GM12878 (cell line): ENCODE data around the gene ZNF554. TPM values are rescaled to one million over a fixed set of nuclear protein-coding genes. Genes with fewer than 3 reads are reported as not detected.

ENCODE experiments used
- ATAC-seq: fragments of 200-7000 bp; cut with Tn5 transposase; 3 replicates; pipeline ENCODE4 v1.9.1; 2020; ENCODE audit warnings: mild to moderate bottlenecking, moderate library complexity
- BruUV-seq: library from RNA; stranded (reverse); fragments of 400-500 nt; replicated peaks from 2 replicates; lab custom pipeline; 2021; lab: Mats Ljungman, UMichigan
- CTCF ChIA-PET: fragments of 300-600 bp; sonication (Branson Sonifier 250); formaldehyde crosslinking; extraction: SDS; loops from one replicate; lab custom pipeline; 2021; ENCODE audit warnings: inconsistent platforms; lab: Yijun Ruan, JAX
- POLR2A ChIA-PET: fragments of 350-600 bp; formaldehyde crosslinking; extraction: SDS; loops from one replicate; lab custom pipeline; 2021; ENCODE audit warnings: inconsistent platforms; lab: Charles Lee
- RAD21 ChIA-PET: fragments of 300-600 bp; sonication (Branson Sonifier 250); formaldehyde crosslinking; loops from one replicate; lab custom pipeline; 2023; ENCODE audit warnings: antibody characterized with exemption; ENCODE audit not compliant: unreplicated experiment; lab: Charles Lee
- SMC1A ChIA-PET: fragments of 300-600 bp; sonication (Branson Sonifier 250); formaldehyde crosslinking; loops from one replicate; lab custom pipeline; 2023; ENCODE audit not compliant: unreplicated experiment, uncharacterized antibody; lab: Charles Lee
- DNase-seq: peaks from one replicate; pipeline ENCODE4 v3.0.0-alpha.2; 2011; ENCODE audit warnings: low read depth, low spot score
- FAIRE-seq: peaks from 3 replicates; lab custom pipeline; 2011; peaks lifted over from hg19 to GRCh38; lab: Jason Lieb, UNC
- H2AFZ ChIP-seq: 2 replicates; pipeline ENCODE4 v1.6.0; 2011; ENCODE audit warnings: low read depth, low read length, control low read depth; ENCODE audit not compliant: control insufficient read depth
- H3K27ac ChIP-seq: 2 replicates; pipeline ENCODE4 v1.5.1; 2011; ENCODE audit warnings: control low read depth; ENCODE audit not compliant: control insufficient read depth, insufficient read depth
- H3K27me3 ChIP-seq, 2 experiments: replicated peaks in 1 of 2; 2 replicates each; pipeline versions ENCODE4 v1.6.0 to v1.6.1; 2011; ENCODE audit warnings: low read length in 1 of 2; ENCODE audit not compliant: control insufficient read depth in 2 of 2, insufficient read depth in 2 of 2
- H3K36me3 ChIP-seq, 2 experiments: 2 replicates each; pipeline ENCODE4 v1.5.1; 2011; ENCODE audit warnings: low read length in 1 of 2; ENCODE audit not compliant: control insufficient read depth in 2 of 2, insufficient read depth in 2 of 2
- H3K4me1 ChIP-seq: 2 replicates; pipeline ENCODE4 v1.6.1; 2011; ENCODE audit warnings: mild to moderate bottlenecking, low read length, moderate library complexity, mixed read lengths; ENCODE audit not compliant: control insufficient read depth, insufficient read depth
- H3K4me2 ChIP-seq: 2 replicates; pipeline ENCODE4 v1.6.0; 2011; ENCODE audit warnings: control low read depth; ENCODE audit not compliant: control insufficient read depth, insufficient read depth
- H3K4me3 ChIP-seq: fragments of 200-600 bp; sonication (generic); 2 replicates; pipeline ENCODE4 v1.5.1; 2016
- H3K79me2 ChIP-seq: 2 replicates; pipeline ENCODE4 v1.6.0; 2011; ENCODE audit warnings: low read length; ENCODE audit not compliant: control insufficient read depth, insufficient read depth
- H3K9ac ChIP-seq: 2 replicates; pipeline ENCODE4 v1.8.0; 2011; ENCODE audit warnings: low read length, control low read depth, mixed read lengths; ENCODE audit not compliant: control insufficient read depth, insufficient read depth
- H3K9me3 ChIP-seq: replicated peaks from 3 replicates; pipeline ENCODE4 v1.5.1; 2011; ENCODE audit warnings: mild to moderate bottlenecking, low read length; ENCODE audit not compliant: control insufficient read depth, insufficient read depth
- H4K20me1 ChIP-seq: 2 replicates; pipeline ENCODE4 v1.6.0; 2011; ENCODE audit not compliant: control insufficient read depth, insufficient read depth
- ASH2L ChIP-seq: fragments of 300-600, 200-600 bp; sonication (generic); IDR thresholded peaks from 2 replicates; pipeline ENCODE4 v1.6.1; 2017; ENCODE audit warnings: low read depth, mild to moderate bottlenecking, borderline replicate concordance
- HDAC2 ChIP-seq: fragments of 200-600 bp; sonication (generic); IDR thresholded peaks from 2 replicates; pipeline ENCODE4 v1.6.1; 2017
- JUND ChIP-seq: IDR thresholded peaks from 2 replicates; pipeline ENCODE4 v1.6.1; 2012; ENCODE audit warnings: low read depth, mild to moderate bottlenecking, low read length, improper control_type of control experiment, moderate library complexity
- MLLT1 ChIP-seq: fragments of 450-650 bp; IDR thresholded peaks from 2 replicates; pipeline ENCODE4 v1.6.1; 2016; ENCODE audit warnings: mild to moderate bottlenecking
- MTA3 ChIP-seq: IDR thresholded peaks from 2 replicates; pipeline ENCODE4 v1.6.1; 2012; ENCODE audit warnings: low read length, inconsistent platforms, borderline replicate concordance
- NR2C2 ChIP-seq: IDR thresholded peaks from 2 replicates; pipeline ENCODE4 v1.6.1; 2011; ENCODE audit warnings: borderline replicate concordance, low read depth; ENCODE audit not compliant: control insufficient read depth, insufficient read length
- PRDM15 ChIP-seq: fragments of 450-650 bp; formaldehyde crosslinking; IDR thresholded peaks from 2 replicates; pipeline ENCODE4 v1.4.0; 2020; ENCODE audit warnings: mild to moderate bottlenecking, moderate library complexity
- RAD21 ChIP-seq: IDR thresholded peaks from 2 replicates; pipeline ENCODE4 v1.6.1; 2011; ENCODE audit warnings: mild to moderate bottlenecking, low read depth, low read length, moderate library complexity; ENCODE audit not compliant: insufficient read depth
- RAD51 ChIP-seq: fragments of 450-650 bp; IDR thresholded peaks from 2 replicates; pipeline ENCODE4 v1.6.1; 2016; ENCODE audit warnings: moderate library complexity, mild to moderate bottlenecking, inconsistent platforms
- SMAD5 ChIP-seq: IDR thresholded peaks from 2 replicates; pipeline ENCODE4 v1.6.1; 2016; ENCODE audit warnings: antibody characterized with exemption, low read depth
- SP1 ChIP-seq: IDR thresholded peaks from one replicate; pipeline ENCODE4 v1.6.1; 2011; ENCODE audit warnings: low read depth, low read length
- WGBS: methylation state at CpG from one replicate; pipeline ENCODE4 v1.1.6; 2016; ENCODE audit warnings: low lambda C conversion rate; ENCODE audit not compliant: insufficient replicate concordance, insufficient coverage; ENCODE audit errors: missing lambda C conversion rate; 5-methylcytosine and 5-hydroxymethylcytosine counted together
- in situ Hi-C: fragments of 300-500 bp; cut with MboI; formaldehyde crosslinking; loops from 9 replicates; pipeline ENCODE4 v1.14.3; 2018; ENCODE audit warnings: mixed read lengths
- intact Hi-C: fragments of 100-400 bp; cut with micrococcal nuclease; formaldehyde crosslinking; loops from one replicate; pipeline ENCODE4 v1.14.2; 2022; ENCODE audit not compliant: unreplicated experiment
- polyA plus RNA-seq, 11 experiments: library from polyadenylated mRNA; depleted of rRNA in 4 of 11; unstranded in 6 of 11; stranded (reverse) in 5 of 11; fragments of >200 nt; fragmentation: Nextera tagmentation in 4 of 11; fragmentation: Illumina TruSeq in 1 of 11; extraction: Ambion mirVana in 4 of 11; extraction: Trizol in 1 of 11; gene quantifications; 1 replicate in 1 of 11; 2 replicates in 10 of 11; pipeline versions ENCODE4 v1.2.1 to v1.2.3, GENCODE V29; 2011 to 2016; ENCODE audit warnings: inconsistent platforms in 2 of 11, missing spikeins in 2 of 11, low read depth in 1 of 11
- total RNA-seq, 4 experiments: library from RNA; depleted of rRNA in 3 of 4; stranded (reverse); fragments of >200 nt in 3 of 4; fragmentation: Illumina TruSeq in 1 of 4; extraction: Trizol in 1 of 4; gene quantifications; 2 replicates each; pipeline versions ENCODE4 v1.2.1 to v1.2.3, GENCODE V29; 2013 to 2021
- TF ChIP-seq, protein P1 (sequence below): IDR thresholded peaks from 2 replicates; pipeline ENCODE4 v1.6.1; 2012; ENCODE audit warnings: low read length, inconsistent platforms

Gene ZNF554
- total and polyA plus RNA-seq, 10 of the 15 experiments (the other 5 are each of a cell fraction or from before 2014, with no cell fraction given): 0.19 to 2.1 (median 1.4) TPM

- TF ChIP-seq MTA3 (no peak), SMAD5 (no peak), MLLT1 (no peak), HDAC2 (no peak)
Observed at GRCh38 chr19:2809387-2810140, 10.1 kb upstream of the ZNF554 start (continued).

- in situ Hi-C loops: no loop called here
- no peaks in the 10 kb centered on the region for H3K4me1 ChIP-seq
- no peaks in the 10 kb centered on the region for H3K27me3 ChIP-seq
- peaks cover 23 to 44% of the 10 kb centered on the region in 2 experiments for H3K36me3 ChIP-seq
- no peak overlapping the region for H3K4me2 ChIP-seq
- no peak overlapping the region for H3K4me3 ChIP-seq
- no TSS peak for BruUV-seq
- H4K20me1 ChIP-seq: no peaks in the 10 kb centered on the region
- 95% methylated on average over 54 of the region's 58 CpGs for WGBS
- ATAC-seq: no peak
- RAD21 ChIA-PET: no interaction called here
- intact Hi-C loops: no loop called here
- CTCF ChIA-PET: no interaction called here
- no peak overlapping the region for H3K9ac ChIP-seq
- no peak for FAIRE-seq
- no peak for DNase-seq
- SMC1A ChIA-PET: no interaction called here
- no peak overlapping the region for H3K27ac ChIP-seq
- no peaks in the 10 kb centered on the region for H3K9me3 ChIP-seq
- no peaks in the 10 kb centered on the region for H3K79me2 ChIP-seq
- POLR2A ChIA-PET: no interaction called here
- H2AFZ ChIP-seq: no peak overlapping the region
- TF ChIP-seq RAD51 (no peak), NR2C2 (no peak), ASH2L (no peak), JUND (no peak), SP1 (no peak), PRDM15 (CRISPR knock-in tag) (no peak), RAD21 (no peak)
- TF ChIP-seq, protein P1, sequence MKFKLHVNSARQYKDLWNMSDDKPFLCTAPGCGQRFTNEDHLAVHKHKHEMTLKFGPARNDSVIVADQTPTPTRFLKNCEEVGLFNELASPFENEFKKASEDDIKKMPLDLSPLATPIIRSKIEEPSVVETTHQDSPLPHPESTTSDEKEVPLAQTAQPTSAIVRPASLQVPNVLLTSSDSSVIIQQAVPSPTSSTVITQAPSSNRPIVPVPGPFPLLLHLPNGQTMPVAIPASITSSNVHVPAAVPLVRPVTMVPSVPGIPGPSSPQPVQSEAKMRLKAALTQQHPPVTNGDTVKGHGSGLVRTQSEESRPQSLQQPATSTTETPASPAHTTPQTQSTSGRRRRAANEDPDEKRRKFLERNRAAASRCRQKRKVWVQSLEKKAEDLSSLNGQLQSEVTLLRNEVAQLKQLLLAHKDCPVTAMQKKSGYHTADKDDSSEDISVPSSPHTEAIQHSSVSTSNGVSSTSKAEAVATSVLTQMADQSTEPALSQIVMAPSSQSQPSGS: no peak
Observed at GRCh38 chr19:2810141-2811091, 9.3 kb upstream of the ZNF554 start.
